ENCODE data around the gene TOGARAM1.

DNA sequence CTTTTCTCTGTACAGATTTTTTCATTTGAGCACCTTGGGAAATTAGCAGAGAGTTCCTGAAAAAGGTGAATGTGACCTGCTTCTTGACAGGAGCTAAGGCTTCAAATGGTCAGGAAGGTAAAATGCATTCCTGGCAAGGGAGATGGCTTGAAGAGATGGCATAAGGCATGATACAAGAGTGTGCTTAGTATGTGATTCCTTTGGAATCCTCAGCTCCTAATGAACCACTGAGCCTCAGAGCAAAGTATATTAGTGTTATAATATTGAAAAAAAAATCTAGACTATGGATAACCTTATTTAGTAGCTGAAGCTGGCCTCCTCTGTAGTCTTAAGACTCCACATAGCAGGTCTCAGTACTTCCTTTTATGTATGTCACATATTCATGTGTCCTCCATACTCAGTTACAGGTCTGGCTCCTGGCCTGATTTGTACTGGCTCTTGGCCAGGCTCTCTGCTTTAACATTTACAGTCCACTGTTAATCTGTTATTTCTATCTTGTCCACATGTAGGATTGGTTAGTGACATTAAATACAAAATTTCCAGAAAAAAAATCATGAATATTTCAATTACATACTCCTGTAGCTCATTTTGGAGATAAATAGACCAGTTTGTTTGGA, 17.9 kb downstream of the TOGARAM1 start:
- TF ChIP-seq CTCF (IDR thresholded peaks at IDR 0.05) (no peak), POLR2AphosphoS5 (IDR thresholded peaks at IDR 0.05) (no peak), POLR2A (IDR thresholded peaks at IDR 0.05) (no peak)
